ENCODE measurements around the gene DKK2.

The DKK2 gene

DNA sequence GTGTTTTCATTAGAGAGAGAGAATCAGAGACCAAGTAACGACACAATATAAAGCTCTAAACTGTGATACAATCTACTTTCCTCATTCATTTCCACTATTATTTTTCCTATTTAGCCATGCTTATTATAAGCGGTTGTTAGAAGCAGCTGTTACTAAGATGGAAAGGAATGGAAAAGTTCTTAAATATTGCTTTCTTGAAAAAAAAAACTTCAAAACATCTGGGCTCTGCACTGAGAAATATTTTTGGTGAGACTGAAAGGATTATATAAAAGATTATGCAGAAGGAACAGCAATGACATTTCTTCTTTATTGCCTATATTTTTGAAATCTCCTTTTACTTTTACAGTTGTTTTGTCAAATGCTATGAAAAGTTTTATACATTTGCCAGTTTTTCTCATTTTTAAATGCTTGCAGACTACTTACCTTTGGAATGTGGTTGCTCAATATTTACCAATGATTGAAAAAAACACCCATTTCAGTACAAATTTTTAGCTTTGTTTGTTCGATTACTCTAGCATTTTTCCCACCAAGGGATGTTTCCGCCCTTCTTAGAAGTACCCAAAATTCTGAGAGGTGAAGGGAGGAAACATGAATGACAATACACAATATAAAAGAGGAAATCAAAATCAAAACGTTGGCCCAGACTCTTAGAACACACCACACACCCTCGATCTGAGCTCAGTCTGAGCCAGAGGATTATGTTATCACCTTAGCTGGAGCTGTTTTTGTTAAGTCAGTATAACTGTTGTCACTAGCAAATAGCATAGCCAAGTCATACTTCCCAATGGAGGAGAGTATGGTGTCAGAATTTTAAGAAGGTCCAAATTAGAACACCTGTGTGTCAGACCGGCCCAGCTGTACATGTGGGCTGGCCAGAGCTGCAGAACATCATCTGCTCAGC lies 18.4 kb downstream of the DKK2 start:
- no peak for DNase-seq (ENCODE audit: low read depth in 2 of 2)

DNA sequence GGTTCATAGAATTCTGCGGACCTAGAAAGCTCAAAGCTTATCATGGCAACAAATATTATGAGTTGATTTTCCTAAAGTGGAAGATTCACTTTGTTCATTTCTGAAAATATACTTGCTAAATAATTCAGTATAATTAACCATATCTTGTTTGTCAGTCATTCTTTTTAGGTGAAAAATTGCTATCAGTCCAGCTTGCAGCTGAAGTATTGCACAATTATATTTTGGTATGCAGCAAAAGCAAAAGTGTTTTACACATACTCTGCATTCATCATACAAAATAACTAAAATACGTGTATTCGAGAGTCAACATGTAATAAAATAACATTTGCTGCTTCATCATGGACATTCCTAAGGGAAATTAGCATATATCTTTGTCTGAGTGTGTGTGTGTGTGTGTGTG lies 24.8 kb downstream of the DKK2 start:
- no peak for DNase-seq (ENCODE audit: low read depth in 2 of 2)

DNA sequence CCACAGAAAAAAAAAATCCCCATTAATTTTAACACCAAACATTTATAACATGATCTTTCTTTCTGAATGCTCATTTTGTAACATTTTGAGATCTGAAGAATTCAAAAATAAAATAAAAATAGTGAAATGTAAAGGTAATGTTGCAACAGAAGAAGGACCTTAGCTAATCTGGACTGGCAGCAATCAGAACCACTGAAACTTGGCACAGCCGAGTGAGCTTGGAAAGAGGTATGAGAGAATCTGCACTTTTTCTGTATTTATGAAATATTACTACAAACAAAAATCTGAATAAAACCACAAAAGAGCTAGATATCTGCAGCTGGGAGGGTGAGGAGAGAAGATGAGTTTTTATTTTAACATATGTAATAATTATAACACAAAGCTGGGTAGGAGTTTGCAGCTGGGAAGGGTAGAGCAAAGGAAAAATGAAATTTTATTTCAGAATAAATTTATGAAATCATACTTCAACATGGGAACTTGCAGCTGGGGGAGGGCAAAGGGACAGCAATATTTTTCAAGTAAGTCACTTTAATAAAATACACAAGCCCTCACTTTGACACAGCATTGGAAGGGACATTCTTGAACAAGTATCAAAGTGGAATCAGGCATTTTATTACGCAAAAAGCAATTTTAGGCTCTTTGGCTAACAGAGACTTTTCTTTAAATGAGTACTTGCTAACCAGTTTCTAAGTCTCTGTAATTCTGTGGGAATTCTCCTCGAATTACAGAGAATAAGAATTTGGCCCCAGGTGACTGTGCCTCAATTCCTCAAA lies 26.7 kb downstream of the DKK2 start:
- no peak for DNase-seq (ENCODE audit: low read depth in 2 of 2)

DNA sequence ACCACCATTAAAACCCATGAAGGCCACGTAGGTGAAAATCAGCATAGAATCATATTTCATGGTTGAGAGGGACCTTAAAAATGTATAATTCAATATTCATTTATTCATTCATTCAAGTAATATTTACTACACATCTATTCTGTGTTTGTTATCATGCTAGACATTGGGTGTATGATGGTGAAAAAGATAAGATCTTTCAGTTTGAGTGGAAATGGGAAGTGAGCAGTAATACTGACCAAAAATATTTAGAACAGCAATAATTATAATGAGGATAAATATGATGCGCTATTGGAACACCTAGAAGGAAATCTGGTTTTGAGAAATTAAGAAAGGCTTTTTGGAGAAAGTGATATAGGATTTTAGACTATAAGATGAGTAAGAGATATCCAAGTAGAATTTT lies 28.0 kb downstream of the DKK2 start:
- DNase-seq (ENCODE audit: low read depth in 2 of 2): no peak

DNA sequence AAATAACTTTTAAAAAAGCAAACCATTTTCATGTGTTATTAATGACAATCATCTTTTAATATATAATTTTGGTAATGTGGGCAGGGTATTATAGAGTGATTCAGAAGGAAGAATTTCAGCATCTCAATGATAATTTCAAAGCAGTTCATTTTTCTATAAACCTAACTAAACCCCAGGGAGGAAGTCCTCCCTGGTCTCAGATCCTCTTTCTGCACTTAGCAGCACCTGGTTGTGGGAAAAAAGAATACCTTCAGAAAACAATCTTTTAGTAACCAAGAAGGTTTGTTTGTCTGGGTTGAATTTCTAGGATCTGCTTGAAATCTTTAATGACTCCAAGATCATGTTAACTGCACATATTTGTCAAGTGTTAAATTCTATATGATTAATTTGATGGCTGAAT lies 29.9 kb downstream of the DKK2 start:
- no peak for DNase-seq (ENCODE audit: low read depth in 2 of 2)

DNA sequence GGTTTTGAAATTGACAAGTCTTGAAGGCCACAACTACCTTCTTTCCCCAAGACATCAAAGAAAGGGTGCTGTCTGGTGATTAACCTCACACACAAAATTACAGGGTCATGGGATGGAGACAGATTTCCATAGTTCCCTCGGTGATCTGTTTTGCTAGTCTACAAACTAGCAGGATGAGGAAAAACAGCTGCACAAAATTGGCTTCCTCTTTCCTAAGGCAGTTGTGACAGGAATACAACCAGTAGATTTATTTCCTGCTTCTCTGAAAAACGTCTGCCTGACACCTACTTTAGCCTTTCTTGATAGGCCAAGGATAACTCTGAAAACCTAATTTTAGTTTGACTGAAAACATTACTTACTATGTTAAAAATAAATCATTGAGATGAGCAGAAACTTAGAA lies 39.6 kb downstream of the DKK2 start:
- no peak for DNase-seq (ENCODE audit: low read depth in 2 of 2)

DNA sequence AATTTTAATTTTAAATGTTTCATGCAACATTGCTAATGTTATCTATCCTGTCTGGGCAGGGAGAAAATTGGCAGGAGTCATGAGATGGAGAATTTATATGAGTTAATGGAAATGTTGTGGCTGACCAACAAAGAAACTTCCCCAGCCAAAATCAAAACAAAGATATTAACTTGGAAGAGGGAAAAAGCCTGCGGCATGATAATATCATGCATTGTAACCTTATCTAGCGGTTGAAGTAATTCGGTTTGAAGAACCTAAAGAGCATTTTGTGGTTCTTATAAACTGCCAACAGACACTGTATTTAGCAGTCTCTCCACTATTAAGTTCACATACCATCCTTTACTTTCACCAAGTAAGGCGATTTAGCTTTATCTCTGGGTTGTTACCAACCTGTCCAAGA lies 42.3 kb downstream of the DKK2 start:
- no peak for DNase-seq (ENCODE audit: low read depth in 2 of 2)

DNA sequence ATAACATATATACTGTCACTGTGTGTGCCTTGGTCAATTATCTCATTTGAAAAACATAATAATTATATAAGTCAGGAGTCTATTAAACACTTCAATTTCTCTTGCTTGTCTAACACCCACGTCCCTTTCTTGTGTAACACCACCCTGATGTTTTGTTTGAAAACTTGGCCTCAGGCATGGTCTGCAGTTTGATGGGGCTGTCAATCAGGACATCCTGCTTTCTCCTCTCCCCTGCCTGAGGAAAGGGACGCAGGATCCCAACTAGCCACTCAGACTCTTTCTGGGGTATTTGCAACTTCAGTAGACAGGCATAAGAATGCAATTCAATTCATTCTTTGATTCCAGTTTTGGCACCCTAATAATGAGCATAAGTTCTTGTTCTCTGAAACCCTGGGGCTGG lies 48.8 kb downstream of the DKK2 start:
- DNase-seq (ENCODE audit: low read depth in 2 of 2): no peak

DNA sequence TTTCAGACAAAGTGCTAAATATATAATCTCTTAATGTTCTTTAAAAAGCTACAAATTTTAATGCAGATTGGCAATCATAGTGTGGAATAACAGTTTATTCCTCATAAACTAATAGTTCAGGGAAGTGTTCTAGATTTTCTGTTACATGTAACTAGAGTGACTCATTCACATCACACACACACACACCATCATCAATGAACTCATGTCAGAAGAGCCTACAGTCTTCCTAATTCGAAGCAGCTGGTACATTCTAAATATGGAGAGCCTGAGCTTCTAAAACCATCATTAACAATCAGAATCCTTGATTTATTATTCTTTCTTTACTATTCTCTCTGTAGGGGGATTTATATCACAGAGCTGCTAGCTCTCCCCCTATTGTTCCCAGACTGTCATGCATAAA lies 49.6 kb downstream of the DKK2 start:
- no peak for DNase-seq (ENCODE audit: low read depth in 2 of 2)

DNA sequence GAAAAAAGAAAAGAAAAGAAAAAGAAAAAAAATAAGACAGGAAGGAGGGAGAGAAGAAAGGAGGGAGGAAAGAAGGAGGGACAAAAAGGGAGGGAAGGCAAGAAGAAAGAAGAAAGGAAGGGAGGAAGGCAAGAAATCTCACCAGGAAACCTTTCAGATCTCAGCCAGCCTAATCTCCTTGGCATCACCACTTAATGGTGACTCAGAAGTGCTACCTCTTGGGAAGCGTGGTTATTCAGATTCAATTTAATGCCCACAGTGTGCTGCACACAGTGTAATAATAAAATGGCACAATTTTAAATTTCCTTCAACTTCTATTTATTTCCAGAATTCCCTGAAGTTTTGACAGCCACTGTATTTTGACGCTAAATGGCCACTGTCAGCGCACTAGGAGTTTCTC lies 50.3 kb downstream of the DKK2 start:
- no peak for DNase-seq (ENCODE audit: low read depth in 2 of 2)

DNA sequence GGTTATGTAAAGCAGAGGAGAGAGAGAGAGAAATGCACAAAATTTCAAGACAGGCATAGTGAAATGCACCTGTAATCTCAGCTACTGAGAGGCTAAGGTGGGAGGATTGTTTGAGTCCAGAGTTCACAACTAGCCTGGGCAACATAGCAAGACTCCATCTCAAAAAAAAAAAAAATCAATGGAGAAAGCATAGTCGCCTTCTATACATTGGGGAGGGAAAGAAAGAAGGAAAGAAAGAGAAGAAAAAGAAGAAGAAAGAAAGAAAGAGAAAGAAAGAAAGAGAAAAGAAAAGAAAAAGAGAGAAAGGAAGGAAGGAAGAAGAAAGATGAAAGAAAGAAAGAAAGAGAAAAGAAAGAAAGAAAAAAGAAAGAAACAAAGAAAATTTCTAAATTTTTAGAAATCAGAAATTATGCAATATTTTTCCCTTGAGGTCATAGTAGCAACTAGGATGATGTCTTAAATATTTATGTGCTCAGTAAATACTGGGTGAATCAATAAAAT lies 53.4 kb downstream of the DKK2 start:
- no peak for DNase-seq (ENCODE audit: low read depth in 2 of 2)

DNA sequence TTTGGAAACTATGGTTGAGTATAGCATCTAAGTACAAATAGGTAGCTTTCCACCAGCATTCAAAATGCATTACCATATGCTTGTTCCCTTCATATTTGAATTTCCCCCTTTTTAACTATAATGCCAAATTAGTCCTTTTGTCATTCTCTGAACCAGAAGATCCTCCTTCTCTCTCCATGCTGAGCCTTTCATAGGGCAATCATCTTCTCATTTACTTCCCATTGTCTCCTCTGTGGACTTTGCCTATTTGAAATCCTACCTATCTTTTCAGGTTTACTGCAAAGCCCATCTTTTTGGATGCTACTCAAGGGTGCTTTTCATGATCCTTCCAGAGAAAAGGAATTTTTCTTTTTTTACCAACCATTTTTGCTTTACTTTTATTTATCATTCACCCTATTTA lies 54.7 kb downstream of the DKK2 start:
- DNase-seq (ENCODE audit: low read depth in 2 of 2): no peak

DNA sequence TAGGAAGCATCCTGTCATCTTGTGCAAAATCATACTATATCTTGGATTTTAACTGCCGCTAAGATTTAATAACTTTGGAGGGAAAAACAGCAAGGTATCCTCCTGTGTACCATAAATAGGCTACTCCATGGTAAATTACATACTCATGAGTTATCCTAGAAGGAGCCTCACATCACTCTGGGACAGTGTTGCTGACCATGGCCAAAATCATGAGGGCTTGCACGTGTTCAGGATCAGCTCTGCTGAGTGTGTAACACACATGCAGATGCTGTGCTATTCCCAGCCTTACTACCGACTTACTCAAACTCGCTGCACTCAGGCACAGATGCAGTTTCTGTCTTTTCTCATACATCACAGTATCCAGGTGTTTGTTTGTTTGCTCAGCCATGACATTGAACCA lies 56.6 kb downstream of the DKK2 start:
- no peak for DNase-seq (ENCODE audit: low read depth in 2 of 2)

DNA sequence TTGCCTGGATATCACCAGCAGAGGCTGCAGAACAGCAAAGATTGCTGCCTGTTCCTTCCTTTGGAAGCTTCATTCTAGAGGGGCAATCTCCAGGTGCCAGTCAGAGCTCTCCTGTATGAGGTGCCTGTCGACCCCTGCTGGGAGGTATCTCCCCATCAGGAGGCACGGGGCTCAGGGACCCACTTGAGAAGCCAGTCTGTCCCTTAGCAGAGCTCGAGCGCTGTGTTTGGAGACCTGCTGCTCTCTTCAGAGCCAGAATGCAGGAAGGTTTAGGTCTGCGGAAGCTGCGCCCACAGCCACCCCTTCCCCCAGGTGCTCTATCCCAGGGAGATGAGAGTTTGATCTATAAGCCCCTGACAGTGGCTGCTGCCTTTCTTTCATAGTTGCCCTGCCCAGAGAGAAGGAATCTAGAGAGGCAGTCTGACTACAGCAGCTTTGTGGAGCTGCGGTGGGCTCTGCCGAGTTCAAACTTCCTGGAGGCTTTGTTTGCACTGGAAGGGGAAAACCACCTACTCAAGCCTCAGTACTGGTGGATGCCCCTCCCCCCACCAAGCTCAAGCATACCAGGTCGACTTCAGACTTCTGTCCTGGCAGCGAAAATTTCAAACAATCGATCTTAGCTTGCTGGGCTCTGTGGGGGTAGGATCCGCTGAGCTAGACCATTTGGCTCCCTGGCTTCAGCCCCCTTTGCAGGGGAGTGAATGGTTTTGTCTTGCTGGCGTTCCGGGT lies 57.9 kb downstream of the DKK2 start:
- DNase-seq (ENCODE audit: low read depth in 2 of 2): no peak

DNA sequence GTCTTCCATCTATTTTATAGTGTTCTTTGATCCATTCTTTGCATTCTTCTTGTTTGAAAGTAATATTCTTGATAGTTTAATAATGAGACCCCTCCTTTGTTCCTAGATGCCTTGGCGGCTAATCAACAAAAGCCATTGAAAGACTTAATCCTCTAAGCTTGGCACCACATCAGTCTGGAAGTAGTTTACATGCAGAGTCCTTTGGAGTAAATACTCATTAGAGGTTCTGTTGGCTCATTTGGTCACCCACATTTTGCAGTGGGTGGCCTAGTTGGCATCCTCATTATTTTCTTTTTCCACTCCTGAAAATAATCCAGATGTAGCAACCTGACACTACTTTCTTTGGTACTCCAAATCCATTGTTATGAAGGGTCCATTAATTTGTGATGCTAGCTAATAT lies 64.5 kb downstream of the DKK2 start:
- no peak for DNase-seq (ENCODE audit: low read depth in 2 of 2)

DNA sequence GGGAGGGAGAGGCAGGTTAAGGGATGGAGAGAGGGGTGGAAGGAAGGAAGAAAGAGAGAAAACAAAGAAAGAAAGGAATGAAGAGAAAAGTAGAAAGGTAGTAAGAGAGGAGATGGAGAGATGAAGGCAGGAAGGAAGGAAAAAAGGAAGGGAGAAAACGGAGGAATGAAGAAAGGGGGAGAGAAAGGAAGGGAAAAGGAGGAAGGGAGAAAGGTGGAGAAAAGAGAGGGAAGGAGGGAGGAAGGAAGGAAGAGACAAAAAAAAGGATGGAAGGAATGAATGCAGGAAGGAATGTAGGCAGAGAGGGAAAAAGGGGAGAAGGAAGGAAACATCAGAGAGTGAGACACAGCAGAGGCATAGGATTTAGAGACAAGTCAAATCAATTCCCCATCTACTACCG lies 68.2 kb downstream of the DKK2 start:
- DNase-seq (ENCODE audit: low read depth in 2 of 2): no peak

DNA sequence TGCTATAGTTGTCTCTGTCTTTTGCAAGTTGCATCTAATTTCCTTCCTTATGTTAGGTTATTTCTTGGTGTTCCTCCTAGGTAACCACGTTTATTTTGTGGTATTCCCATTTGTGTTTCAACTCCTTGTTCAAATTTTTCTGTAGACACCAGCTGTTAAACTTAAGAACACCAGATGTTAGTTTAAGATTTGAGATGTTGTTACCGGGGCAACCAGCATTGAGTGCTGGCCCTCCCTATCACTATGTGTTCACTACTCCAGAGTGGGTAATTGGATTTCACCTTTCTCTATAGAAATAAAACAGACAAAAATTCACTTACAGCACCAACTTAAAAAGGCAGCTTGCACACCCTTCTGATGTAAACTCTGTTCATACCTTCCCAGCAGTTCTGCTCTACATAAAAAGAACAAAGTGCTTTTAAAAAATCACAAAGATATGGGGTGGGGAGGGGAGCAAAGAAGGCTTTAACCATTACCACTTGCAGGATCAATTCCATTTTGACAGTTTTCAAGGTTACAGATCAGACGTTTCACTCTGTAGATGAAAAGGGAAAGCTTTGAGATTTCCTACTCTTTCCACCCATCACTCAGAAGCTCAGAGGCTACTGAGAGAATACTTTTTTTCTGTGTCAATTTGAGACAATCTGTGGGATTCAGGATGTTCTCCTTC lies 82.9 kb downstream of the DKK2 start:
- no peak for DNase-seq (ENCODE audit: low read depth in 2 of 2)

DNA sequence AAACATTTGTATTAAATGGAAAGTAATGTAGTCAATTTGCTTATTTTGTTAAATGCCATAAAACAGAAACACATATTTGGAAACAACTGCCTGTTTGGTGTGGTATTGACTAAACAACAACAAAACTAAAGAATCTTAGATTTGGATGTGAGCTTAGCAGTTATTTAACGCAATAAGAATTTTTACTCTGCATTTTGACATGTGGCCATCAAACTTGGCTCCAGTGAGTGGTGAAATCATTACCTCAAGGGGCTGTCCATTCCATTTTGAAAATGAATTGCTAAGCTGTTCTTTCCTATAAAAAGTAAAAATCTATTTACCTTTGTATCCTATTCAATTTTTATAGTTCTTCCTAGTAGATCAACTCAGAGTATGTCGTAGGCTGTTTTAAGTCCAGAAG lies 84.2 kb downstream of the DKK2 start:
- DNase-seq (ENCODE audit: low read depth in 2 of 2): no peak

DNA sequence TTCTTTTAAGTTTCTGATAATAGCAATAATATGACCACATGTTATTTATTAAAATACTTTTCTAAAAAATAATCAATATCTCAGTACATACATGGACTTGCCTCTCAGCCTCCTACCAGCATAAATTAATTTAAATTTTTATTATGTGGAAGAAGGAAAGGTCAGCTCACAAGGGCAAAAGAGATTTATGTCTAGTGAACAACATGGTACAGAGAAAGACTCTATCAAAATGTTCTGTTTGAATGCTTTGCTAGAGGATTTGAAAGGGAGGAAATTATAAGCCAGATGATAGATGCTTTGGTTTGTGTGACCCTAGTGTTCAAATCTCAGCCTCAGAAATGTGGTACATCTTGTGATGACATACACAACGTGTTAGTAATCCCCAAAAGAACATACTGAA lies 94.3 kb downstream of the DKK2 start:
- no peak for DNase-seq (ENCODE audit: low read depth in 2 of 2)

DNA sequence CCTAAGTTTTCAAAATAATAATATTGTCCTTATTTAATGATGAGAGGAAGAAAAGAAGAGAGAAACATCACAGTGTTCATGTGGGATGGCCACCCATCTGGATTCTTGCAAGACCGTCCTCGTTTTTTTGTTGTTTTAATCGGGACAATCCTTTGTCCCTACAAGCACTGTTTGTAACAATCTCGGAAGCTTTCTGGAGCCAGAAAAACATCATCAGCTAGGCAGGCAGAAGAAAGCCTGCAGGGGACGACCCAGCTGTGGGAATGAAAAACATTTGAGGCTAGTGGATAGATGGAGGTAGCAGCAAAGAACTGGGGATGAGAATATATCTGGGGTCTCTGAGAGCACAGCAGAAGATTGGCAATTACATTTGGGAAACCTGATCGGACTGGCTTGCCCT lies 105.6 kb downstream of the DKK2 start:
- DNase-seq (ENCODE audit: low read depth in 2 of 2): no peak

DNA sequence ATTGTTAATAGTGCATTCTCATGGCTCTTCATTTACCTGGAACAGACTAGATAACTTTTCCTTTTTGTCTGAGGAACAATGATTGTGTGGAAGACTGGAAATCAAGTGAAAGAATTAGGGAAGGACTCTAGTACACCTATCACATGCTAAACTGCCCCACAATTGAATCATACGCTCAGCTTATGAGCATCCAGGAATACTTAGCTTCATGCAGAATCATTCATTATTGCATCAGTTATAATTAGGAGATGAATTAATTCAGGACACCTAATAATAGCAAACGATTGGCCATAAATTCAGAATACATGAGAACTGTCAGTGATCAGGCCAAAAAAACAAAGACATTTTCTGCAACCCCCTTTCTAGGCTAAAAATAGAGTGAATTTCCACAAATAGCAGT lies 106.9 kb downstream of the DKK2 start:
- no peak for DNase-seq (ENCODE audit: low read depth in 2 of 2)

DNA sequence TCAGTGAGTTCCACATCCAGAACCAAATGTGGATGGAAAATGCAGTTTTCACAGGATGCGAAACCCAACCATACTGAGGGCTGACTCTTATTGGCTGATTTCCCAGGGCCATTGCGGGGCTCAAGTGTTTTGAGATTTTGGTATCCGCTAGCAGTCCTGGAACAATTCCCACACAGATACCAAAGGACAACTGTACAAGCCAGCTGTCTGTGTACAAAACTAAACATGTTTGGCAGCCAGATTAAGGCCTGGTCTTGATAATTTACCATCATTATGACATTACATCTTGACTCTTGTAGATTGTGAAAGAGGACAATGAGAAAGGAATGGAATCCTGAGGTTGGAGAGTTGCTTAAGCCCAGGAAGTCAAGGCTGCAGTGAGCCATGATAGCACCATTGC lies 121.9 kb downstream of the DKK2 start:
- no peak for DNase-seq (ENCODE audit: low read depth in 2 of 2)
